ENCODE measurements around the gene TAF13. TPM values are rescaled to one million over a fixed set of nuclear protein-coding genes. Genes with fewer than 3 reads are reported as not detected.

TAF13 gene
- total RNA-seq, 2 donors from 2014 or later, result 26.8 to 27.0 TPM

- Histone ChIP-seq H3K4me1 (replicated peaks) (no peaks in the 10 kb centered on the region), H3K4me3 (no peak overlapping the region), H3K9me3 (no peaks in the 10 kb centered on the region), H3K36me3 (no peaks in the 10 kb centered on the region), H3K27me3 (replicated peaks; ENCODE audit: insufficient read depth) (no peaks in the 10 kb centered on the region), H3K27ac (no peak overlapping the region)
- no peak for DNase-seq (ENCODE audit: low spot score)
- intact Hi-C loops (cut with DNase I), result loop anchor here (10.0 kb wide), 1 partner anchor 82 kb away; the partner anchor contains the start of gene CLCC1
- TF ChIP-seq POLR2AphosphoS5 (IDR thresholded peaks at IDR 0.05), result no peak
- 52% methylated on average over 4 of the region's 4 CpGs for WGBS
Measured at GRCh38 chr1:109046671-109047070, 29.1 kb downstream of the TAF13 start.

DNA sequence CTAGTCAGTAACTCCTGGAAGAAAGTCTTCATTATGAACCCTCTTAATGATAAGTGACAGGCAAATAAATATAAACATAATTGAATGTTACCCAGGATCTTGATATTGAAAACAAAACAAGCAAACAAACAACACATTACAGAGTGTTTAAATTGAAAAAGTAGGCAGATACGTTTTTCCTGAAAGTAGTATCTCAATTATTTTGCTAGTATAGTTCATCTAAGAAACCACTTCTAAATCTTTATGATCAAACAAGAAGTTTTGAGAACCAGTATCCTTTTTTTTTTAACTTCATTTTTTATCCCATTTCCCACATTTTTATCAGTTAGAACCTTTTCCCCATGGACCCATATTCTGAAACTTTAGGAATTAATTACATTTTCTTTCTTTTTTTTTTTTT is 30.2 kb downstream of the TAF13 start:
- Histone ChIP-seq H3K27me3 (replicated peaks; ENCODE audit: insufficient read depth) (no peaks in the 10 kb centered on the region), H3K4me3 (no peak overlapping the region), H3K27ac (no peak overlapping the region), H3K9me3 (no peaks in the 10 kb centered on the region), H3K4me1 (replicated peaks) (no peaks in the 10 kb centered on the region), H3K36me3 (no peaks in the 10 kb centered on the region)
- 65% methylated on average over 1 of the region's 1 CpG for WGBS
- intact Hi-C loops (cut with DNase I), result loop anchor here (10.0 kb wide), 1 partner anchor 81 kb away; the partner anchor contains the start of gene CLCC1
- DNase-seq (ENCODE audit: low spot score), result no peak
- no peak for TF ChIP-seq CTCF (IDR thresholded peaks at IDR 0.05)
- no peak for TF ChIP-seq POLR2AphosphoS5 (IDR thresholded peaks at IDR 0.05)
- TF ChIP-seq POLR2A (IDR thresholded peaks at IDR 0.05), result no peak

DNA sequence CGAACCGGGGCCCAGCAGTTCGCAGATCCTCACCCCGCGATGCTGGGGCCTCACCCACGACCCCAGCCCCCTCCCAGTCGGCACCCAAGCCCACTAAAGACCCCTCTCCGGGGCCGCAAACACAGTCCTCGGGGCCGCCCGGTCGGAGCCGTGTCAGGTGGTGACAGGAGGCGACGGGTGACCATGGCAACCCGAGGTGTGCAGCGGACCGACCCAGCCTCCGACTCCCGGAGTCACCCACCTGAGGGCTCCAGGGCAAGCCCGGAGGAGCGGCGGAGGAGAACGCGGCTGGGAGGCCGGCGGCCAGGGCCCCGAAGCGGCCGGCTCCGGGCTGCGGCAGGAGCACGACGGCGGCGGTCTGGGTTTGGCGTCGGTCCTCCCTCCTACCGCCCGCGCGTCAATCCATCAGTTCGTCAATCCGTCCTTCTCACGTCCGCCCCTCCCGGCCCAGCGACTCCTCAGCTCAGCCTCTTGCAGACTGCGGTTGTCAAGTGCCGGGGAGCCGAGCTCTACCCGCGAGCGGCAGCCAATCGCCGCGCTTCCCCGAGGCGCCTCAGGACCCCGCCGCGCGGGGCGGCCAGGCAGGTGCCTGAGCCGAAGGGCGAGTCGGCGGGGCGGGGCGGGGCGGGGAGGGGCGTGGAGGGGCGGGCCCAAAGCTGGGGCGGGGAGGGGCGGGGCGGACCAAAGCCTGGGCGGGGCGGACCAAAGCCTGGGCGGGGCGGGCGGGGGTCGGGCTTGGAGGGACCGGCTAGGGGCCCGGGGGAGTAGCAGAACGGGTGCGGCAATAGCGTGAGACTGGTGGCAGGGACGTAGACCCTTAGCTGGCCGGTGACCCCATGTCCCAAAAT is 34.0 kb downstream of the TAF13 start, which contains the start of gene WDR47:
TSS of gene WDR47 (minus strand) at position 482 of the 848 bp plus-strand sequence. CDS start 18,590 bp downstream, outside the sequence.
- H3K27me3 ChIP-seq (replicated peaks; ENCODE audit: insufficient read depth), result no peaks in the 10 kb centered on the region
- peak; percentile 94 for DNase-seq (ENCODE audit: low spot score)
- no peaks in the 10 kb centered on the region for H3K4me1 ChIP-seq (replicated peaks)
- TF ChIP-seq POLR2AphosphoS5 (IDR thresholded peaks at IDR 0.05) (peak; percentile 93), POLR2A (IDR thresholded peaks at IDR 0.05) (peak; percentile 96), CTCF (IDR thresholded peaks at IDR 0.05) (no peak)
- H3K9me3 ChIP-seq, result no peaks in the 10 kb centered on the region
- intact Hi-C loops (cut with DNase I), result loop anchor here (5.0 to 10.0 kb wide), 2 partner anchors 50 to 77 kb away; partner anchors contain the start of genes CLCC1 and TMEM167B
- 1% methylated on average over 62 of the region's 90 CpGs for WGBS
- peak within 1 kb of the TSS; percentile 73 to 81 for H3K27ac ChIP-seq
- H3K4me3 ChIP-seq, result peak within 1 kb of the TSS; percentile 83 to 99
- H3K36me3 ChIP-seq, result no peaks in the 10 kb centered on the region

- under 1% methylated on average over 43 of the region's 44 CpGs for WGBS
- Histone ChIP-seq H3K36me3 (no peaks in the 10 kb centered on the region), H3K4me1 (replicated peaks) (no peaks in the 10 kb centered on the region), H3K27ac (peak overlapping the region; percentile 73 to 81), H3K4me3 (peak overlapping the region; percentile 83 to 99), H3K27me3 (replicated peaks; ENCODE audit: insufficient read depth) (no peaks in the 10 kb centered on the region), H3K9me3 (no peaks in the 10 kb centered on the region)
- DNase-seq (ENCODE audit: low spot score), result peak; percentile 6
- intact Hi-C loops (cut with DNase I), result loop anchor here (5.0 to 10.0 kb wide), 2 partner anchors 51 to 76 kb away; partner anchors contain the start of genes CLCC1 and TMEM167B
- TF ChIP-seq POLR2AphosphoS5 (IDR thresholded peaks at IDR 0.05), result no peak
- TF ChIP-seq POLR2A (IDR thresholded peaks at IDR 0.05), result no peak
Measured at GRCh38 chr1:109040989-109041620, 34.7 kb downstream of the TAF13 start.

- H3K4me1 ChIP-seq (replicated peaks), result no peaks in the 10 kb centered on the region
- H3K36me3 ChIP-seq, result no peaks in the 10 kb centered on the region
- 11% methylated on average over 3 of the region's 3 CpGs for WGBS
- H3K27ac ChIP-seq, result no peak overlapping the region
- intact Hi-C loops (cut with DNase I), result loop anchor here (5.0 to 10.0 kb wide), 2 partner anchors 52 to 76 kb away; partner anchors contain the start of genes CLCC1 and TMEM167B
- H3K27me3 ChIP-seq (replicated peaks; ENCODE audit: insufficient read depth), result no peaks in the 10 kb centered on the region
- TF ChIP-seq POLR2AphosphoS5 (IDR thresholded peaks at IDR 0.05), result no peak
- TF ChIP-seq POLR2A (IDR thresholded peaks at IDR 0.05), result no peak
- no peak for TF ChIP-seq CTCF (IDR thresholded peaks at IDR 0.05)
- no peak for DNase-seq (ENCODE audit: low spot score)
- H3K9me3 ChIP-seq, result no peaks in the 10 kb centered on the region
- peak overlapping the region; percentile 83 to 99 for H3K4me3 ChIP-seq
Measured at GRCh38 chr1:109040627-109040988, 35.2 kb downstream of the TAF13 start.

All from prostate gland (tissue), 2 donors.